ENCODE measurements around the gene SPACA4.

The SPACA4 gene

GRCh38 chr19:48625891-48626327 is 19.4 kb downstream of the SPACA4 start (continued):
- TF ChIP-seq ARNTL (CRISPR knock-in tag; IDR thresholded peaks at IDR 0.05; ENCODE audit: borderline replicate concordance, low read depth) (no peak), ZFP3 (CRISPR knock-in tag; IDR thresholded peaks at IDR 0.05) (no peak)

- no peak for TF ChIP-seq ESRRG (CRISPR knock-in tag; IDR thresholded peaks at IDR 0.05)
- TF ChIP-seq CSDC2 (CRISPR knock-in tag; IDR thresholded peaks at IDR 0.05) = no peak
- TF ChIP-seq CSRNP3 (CRISPR knock-in tag; IDR thresholded peaks at IDR 0.05) = no peak
- TF ChIP-seq CREB5 (CRISPR knock-in tag; IDR thresholded peaks at IDR 0.05; ENCODE audit: low read depth) = no peak
- no peak for TF ChIP-seq ZFP30 (CRISPR knock-in tag; IDR thresholded peaks at IDR 0.05)
- no peak for TF ChIP-seq ZNF70 (CRISPR knock-in tag; IDR thresholded peaks at IDR 0.05)
- no peak for TF ChIP-seq ZNF565 (CRISPR knock-in tag; conservative IDR thresholded peaks at IDR 0.05; ENCODE audit: low read depth)
- no peak for TF ChIP-seq ZFP3 (CRISPR knock-in tag; IDR thresholded peaks at IDR 0.05)
- no peak for TF ChIP-seq PATZ1 (CRISPR knock-in tag; IDR thresholded peaks at IDR 0.05; ENCODE audit: borderline replicate concordance)
- no peak for TF ChIP-seq SNAI2 (CRISPR knock-in tag; IDR thresholded peaks at IDR 0.05)
- TF ChIP-seq TSHZ2 (CRISPR knock-in tag; IDR thresholded peaks at IDR 0.05) = no peak
- no peak for TF ChIP-seq BACH2 (CRISPR knock-in tag; IDR thresholded peaks at IDR 0.05; ENCODE audit: borderline replicate concordance)
- TF ChIP-seq ISL1 (CRISPR knock-in tag; IDR thresholded peaks at IDR 0.05) = no peak
- TF ChIP-seq GLIS3 (CRISPR knock-in tag; IDR thresholded peaks at IDR 0.05) = no peak
- no peak for TF ChIP-seq TOX (CRISPR knock-in tag; IDR thresholded peaks at IDR 0.05; ENCODE audit: borderline replicate concordance)
- no peak for TF ChIP-seq TCF4 (CRISPR knock-in tag; IDR thresholded peaks at IDR 0.05; ENCODE audit: borderline replicate concordance)
- TF ChIP-seq ZNF8 (CRISPR knock-in tag; IDR thresholded peaks at IDR 0.05) = no peak
- TF ChIP-seq ZC3H10 (CRISPR knock-in tag; IDR thresholded peaks at IDR 0.05) = no peak
- no peak for TF ChIP-seq RARB (CRISPR knock-in tag; IDR thresholded peaks at IDR 0.05)
- no peak for ATAC-seq
Measured at GRCh38 chr19:48627201-48627864, 20.8 kb downstream of the SPACA4 start.

- TF ChIP-seq ZFP30 (CRISPR knock-in tag; IDR thresholded peaks at IDR 0.05) (no peak), SNAI2 (CRISPR knock-in tag; IDR thresholded peaks at IDR 0.05) (no peak), CSRNP3 (CRISPR knock-in tag; IDR thresholded peaks at IDR 0.05) (no peak)
- no peak for ATAC-seq
Measured at GRCh38 chr19:48627865-48628314, 21.3 kb downstream of the SPACA4 start.

Measured in SK-N-SH treated with all-trans-retinoic acid at 6 μM for 48 hours (cell line).